Epithelial cell of proximal tubule (primary cell): ENCODE data around the gene ZNF438. TPM values are rescaled to one million over a fixed set of nuclear protein-coding genes. Genes with fewer than 3 reads are reported as not detected.
"Not testable (repeated sequence)": the region's sequence is repeated elsewhere in the genome, so short reads cannot be mapped to it uniquely, and the experiment has no call there.

Source experiments
- DNase-seq: peaks from one replicate; pipeline ENCODE4 v3.0.0-alpha.2; 2011; ENCODE audit warnings: low read depth
- H3K4me3 ChIP-seq: 2 replicates; pipeline ENCODE4 v1.5.1; 2011; ENCODE audit warnings: low read depth, mild to moderate bottlenecking, low read length
- CTCF ChIP-seq: conservative IDR thresholded peaks from 2 replicates; pipeline ENCODE4 v1.5.1; 2012; ENCODE audit warnings: low read depth, mild to moderate bottlenecking, low read length
- total RNA-seq: library from RNA; depleted of rRNA; stranded (reverse); fragments of >200 nt; gene quantifications from 2 replicates; pipeline ENCODE4 v1.2.3, GENCODE V29; 2015

The ZNF438 gene
- total RNA-seq, 1 donor from 2014 or later, result 4.2 TPM

DNA sequence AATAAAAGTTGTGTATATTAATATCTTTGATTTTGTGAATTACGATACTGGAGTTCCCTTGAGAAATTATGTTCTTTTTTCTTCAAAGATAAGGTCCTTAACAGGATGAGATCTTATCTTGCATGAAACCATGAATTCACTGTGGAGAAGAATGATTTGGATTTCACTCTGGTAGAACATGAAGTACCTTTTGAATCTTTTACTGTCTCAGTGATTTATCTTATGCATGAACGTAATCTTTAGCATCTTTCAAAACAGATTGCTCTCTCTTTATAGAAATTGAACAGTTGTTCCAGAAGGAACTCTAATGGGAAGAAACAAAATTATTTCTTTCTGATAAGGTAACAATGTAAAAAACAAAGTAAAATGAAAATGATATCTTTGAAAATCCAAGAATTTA lies 11.0 kb upstream of the ZNF438 start:
- no peak for TF ChIP-seq CTCF
- H3K4me3 ChIP-seq, result no peak overlapping the region
- no peak for DNase-seq

GRCh38 chr10:31041011-31041410 lies 9.3 kb upstream of the ZNF438 start:
- no peak for DNase-seq
- no peak overlapping the region for H3K4me3 ChIP-seq
- no peak for TF ChIP-seq CTCF

DNA sequence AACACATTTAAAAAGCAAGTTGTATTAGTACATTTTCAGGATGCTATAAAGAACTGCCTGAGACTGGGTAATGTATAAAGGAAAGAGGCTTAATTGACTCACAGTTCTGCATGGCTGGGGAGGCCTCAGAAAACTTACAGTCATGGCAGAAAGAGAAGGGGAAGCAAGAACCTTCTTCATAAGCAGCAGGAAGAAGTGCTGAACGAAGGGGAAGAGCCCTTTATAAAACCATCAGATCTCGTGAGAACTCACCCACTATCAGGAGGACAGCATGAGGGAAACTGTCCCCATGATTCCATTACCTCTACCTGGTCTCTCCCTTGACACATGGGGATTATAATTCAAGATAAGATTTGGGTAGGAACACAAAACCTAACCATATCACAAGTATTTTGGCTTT lies 7.3 kb upstream of the ZNF438 start:
- H3K4me3 ChIP-seq, DNase-seq: not testable (repeated sequence)

GRCh38 chr10:31037749-31038148 lies 6.1 kb upstream of the ZNF438 start:
- DNase-seq, result no peak
- H3K4me3 ChIP-seq, result no peak overlapping the region
- no peak for TF ChIP-seq CTCF

GRCh38 chr10:31036209-31036608 lies 4.5 kb upstream of the ZNF438 start:
- no peak for TF ChIP-seq CTCF
- no peak for DNase-seq

GRCh38 chr10:31035266-31035798 lies 3.7 kb upstream of the ZNF438 start:
- H3K4me3 ChIP-seq, result no peak overlapping the region
- TF ChIP-seq CTCF, result no peak
- DNase-seq, result no peak

More at GRCh38 chr10:31036209-31036608, 4.5 kb upstream of the ZNF438 start:
- H3K4me3 ChIP-seq, result no peak overlapping the region

- H3K4me3 ChIP-seq, result no peak overlapping the region
- TF ChIP-seq CTCF, result no peak
- DNase-seq, result no peak
Measured at GRCh38 chr10:31034098-31034909, 2.6 kb upstream of the ZNF438 start.
